Bronchial epithelial cell (primary cell): ENCODE measurements around the gene PAPPA2. TPM values are rescaled to one million over a fixed set of nuclear protein-coding genes. Genes with fewer than 3 reads are reported as not detected.

Source experiments
- DNase-seq: peaks from one replicate; pipeline ENCODE4 v3.0.0-alpha.2; 2010; ENCODE audit warnings: low read depth
- FAIRE-seq: peaks from 2 replicates; lab custom pipeline; 2011; peaks lifted over from hg19 to GRCh38; lab: Jason Lieb, UNC
- H3K27me3 ChIP-seq: 2 replicates; pipeline ENCODE4 v1.5.1; 2011; ENCODE audit warnings: low read length; ENCODE audit not compliant: control insufficient read depth, insufficient read depth
- H3K36me3 ChIP-seq: 2 replicates; pipeline ENCODE4 v1.5.1; 2011; ENCODE audit warnings: low read length; ENCODE audit not compliant: control insufficient read depth, insufficient read depth
- H3K4me3 ChIP-seq: 2 replicates; pipeline ENCODE4 v1.5.1; 2011; ENCODE audit warnings: mild to moderate bottlenecking, low read depth, low read length, control low read depth
- total RNA-seq: library from RNA; depleted of rRNA; stranded (reverse); fragments of >200 nt; gene quantifications from 2 replicates; pipeline ENCODE4 v1.2.1, GENCODE V29; 2014
- TF ChIP-seq, protein P1 (sequence below): IDR thresholded peaks from 2 replicates; pipeline ENCODE4 v1.5.1; 2011; ENCODE audit warnings: mild to moderate bottlenecking, moderate library complexity, low read length, control low read depth, inconsistent platforms; ENCODE audit not compliant: insufficient read depth, severe bottlenecking

PAPPA2 gene
- total RNA-seq, 1 donor from 2014 or later, result 8.7 TPM

DNA sequence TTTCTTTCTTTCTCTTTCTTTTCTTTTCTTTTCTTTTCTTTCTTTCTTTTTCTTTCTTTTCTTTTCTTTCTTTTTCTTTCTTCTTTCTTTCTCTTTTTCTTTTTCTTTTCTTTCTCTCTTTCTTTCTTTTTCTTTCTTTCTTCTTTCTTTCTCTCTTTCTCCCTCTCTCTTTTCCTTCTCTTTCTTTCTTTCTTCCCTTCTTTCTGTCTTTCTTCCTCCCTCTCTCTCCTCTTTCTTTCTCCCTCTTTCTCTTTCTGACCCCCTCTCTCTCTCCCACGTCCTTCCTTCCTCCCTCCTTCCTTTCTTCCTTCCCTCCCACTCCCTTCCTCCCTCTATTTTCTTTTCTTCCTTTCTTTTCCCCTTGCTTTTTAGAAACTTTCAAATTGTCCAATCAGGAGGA lies 333.6 kb downstream of the PAPPA2 start:
- TF ChIP-seq, protein P1, sequence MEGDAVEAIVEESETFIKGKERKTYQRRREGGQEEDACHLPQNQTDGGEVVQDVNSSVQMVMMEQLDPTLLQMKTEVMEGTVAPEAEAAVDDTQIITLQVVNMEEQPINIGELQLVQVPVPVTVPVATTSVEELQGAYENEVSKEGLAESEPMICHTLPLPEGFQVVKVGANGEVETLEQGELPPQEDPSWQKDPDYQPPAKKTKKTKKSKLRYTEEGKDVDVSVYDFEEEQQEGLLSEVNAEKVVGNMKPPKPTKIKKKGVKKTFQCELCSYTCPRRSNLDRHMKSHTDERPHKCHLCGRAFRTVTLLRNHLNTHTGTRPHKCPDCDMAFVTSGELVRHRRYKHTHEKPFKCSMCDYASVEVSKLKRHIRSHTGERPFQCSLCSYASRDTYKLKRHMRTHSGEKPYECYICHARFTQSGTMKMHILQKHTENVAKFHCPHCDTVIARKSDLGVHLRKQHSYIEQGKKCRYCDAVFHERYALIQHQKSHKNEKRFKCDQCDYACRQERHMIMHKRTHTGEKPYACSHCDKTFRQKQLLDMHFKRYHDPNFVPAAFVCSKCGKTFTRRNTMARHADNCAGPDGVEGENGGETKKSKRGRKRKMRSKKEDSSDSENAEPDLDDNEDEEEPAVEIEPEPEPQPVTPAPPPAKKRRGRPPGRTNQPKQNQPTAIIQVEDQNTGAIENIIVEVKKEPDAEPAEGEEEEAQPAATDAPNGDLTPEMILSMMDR, result no peak
- Histone ChIP-seq H3K27me3 (no peaks in the 10 kb centered on the region), H3K4me3 (no peak overlapping the region), H3K36me3 (no peaks in the 10 kb centered on the region)
- FAIRE-seq, result no peak
- no peak for DNase-seq

DNA sequence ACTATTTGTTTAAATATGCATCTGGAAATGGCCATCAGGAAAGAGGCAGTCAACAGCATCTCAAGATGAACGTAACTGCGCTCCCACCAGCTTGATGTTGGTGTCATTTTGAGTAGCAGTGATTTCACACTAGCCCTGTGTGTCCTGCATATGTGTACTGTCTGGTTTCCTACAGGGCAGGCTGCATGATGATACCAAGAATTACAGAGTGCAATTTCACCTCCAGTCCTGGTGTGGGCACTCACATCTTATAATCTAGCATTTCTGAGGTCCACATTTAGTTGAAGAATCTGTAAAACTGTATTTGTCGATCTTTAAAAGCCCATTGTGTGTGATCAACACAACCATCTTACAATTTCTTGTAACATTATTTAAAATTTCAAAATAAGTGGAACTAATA lies 336.4 kb downstream of the PAPPA2 start:
- Histone ChIP-seq H3K27me3 (no peaks in the 10 kb centered on the region), H3K36me3 (no peaks in the 10 kb centered on the region), H3K4me3 (no peak overlapping the region)
- TF ChIP-seq, protein P1, result no peak
- no peak for DNase-seq
- no peak for FAIRE-seq

DNA sequence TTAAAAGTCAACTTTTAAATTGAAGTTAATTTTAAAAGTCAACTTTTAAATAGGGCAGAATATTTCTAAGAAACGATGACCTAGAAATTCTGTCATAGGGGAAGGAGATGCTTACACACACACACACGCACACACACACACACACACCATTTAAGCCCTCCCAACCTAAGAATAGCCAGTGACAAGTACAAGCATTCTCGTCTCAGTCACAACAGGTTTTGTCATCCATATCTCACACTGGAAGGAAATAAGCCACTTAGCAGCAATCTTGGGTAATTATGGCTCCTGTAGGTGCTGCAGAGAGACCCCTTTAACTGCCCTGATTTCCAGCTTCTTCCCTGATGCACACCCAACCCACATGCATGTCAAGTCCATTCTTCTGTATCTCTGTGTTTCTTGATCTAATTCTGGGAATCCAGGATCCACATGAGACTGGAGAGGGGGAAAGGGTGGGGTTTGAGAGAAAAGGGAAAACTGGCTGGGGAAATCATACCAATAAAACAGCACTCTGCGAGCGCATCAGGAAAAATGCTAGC lies 338.1 kb downstream of the PAPPA2 start:
- TF ChIP-seq, protein P1, result no peak
- H3K36me3 ChIP-seq, result no peaks in the 10 kb centered on the region
- FAIRE-seq (no peak), DNase-seq (no peak)
- H3K27me3 ChIP-seq, result no peaks in the 10 kb centered on the region
- H3K4me3 ChIP-seq, result no peak overlapping the region

DNA sequence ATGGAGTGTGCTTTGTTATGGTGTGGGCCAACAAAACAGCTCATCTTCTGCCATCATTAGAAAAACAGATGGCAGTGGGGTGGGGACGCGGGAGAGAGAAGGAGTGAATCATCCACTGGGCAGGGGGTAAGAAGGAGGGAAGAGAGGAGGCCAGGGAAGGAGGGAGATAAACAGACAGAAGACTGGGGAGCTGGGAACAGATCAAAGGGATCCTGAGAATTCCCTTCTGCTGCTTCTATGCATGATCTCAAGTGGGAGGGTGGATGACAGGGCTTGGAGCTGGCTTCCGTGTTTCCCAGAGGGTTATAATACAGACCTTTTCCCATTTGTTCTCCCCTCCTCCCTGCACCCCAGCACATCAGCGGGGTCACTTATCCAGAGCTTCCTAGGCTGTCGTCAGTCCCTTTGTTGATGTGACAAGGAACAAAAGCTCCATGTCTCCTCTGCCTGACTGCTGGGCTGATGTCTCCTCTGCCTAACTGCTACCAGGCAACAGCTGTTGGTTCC lies 338.6 kb downstream of the PAPPA2 start:
- H3K4me3 ChIP-seq, result no peak overlapping the region
- TF ChIP-seq, protein P1, result no peak
- H3K27me3 ChIP-seq, result no peaks in the 10 kb centered on the region
- DNase-seq (no peak), FAIRE-seq (no peak)
- no peaks in the 10 kb centered on the region for H3K36me3 ChIP-seq

DNA sequence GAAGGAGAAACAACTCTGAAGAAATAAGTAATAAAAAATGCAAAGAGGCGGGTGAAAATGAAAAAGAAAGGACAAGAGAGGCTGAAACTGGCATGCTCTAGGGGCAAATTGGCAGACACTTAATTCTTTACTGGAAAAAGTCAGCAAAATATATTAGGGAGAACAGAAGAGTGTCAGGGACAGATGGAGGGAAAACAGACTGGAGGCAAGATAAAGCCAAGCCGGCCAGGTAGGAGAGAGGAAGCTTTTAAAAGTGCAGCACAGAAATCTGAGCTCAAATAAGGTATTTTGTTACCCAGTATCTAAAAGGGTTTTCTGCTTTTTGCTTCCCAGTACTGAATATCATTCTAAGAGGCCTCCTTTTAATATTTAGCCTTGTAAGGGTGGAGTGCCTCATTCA lies 339.3 kb downstream of the PAPPA2 start:
- no peak for FAIRE-seq
- H3K36me3 ChIP-seq, result no peaks in the 10 kb centered on the region
- TF ChIP-seq, protein P1, result no peak

DNA sequence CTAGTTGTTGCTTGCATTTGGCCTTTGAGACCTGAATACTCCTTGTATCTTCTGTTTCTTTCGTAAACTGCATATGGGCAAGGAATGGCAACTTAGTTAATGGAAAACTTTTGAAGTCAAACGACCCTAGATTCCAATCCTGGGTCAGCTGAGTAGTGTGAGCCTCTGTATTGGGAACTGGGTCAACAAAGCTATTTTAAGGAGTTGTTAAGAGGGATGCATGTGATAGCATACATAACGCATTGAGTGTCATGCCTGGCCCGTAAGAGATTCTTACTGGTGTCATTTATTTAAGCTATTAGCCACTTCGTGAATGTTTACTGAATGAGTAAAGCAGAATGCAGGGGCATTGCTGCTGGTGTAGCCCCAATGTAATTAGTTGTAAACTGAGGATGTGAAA lies 340.1 kb downstream of the PAPPA2 start:
- no peak overlapping the region for H3K4me3 ChIP-seq
- TF ChIP-seq, protein P1, result no peak
- H3K36me3 ChIP-seq, result no peaks in the 10 kb centered on the region
- FAIRE-seq (no peak), DNase-seq (no peak)
- no peaks in the 10 kb centered on the region for H3K27me3 ChIP-seq

More for the DNA sequence above, 339.3 kb downstream of the PAPPA2 start:
- Histone ChIP-seq H3K4me3 (no peak overlapping the region), H3K27me3 (no peaks in the 10 kb centered on the region)
- DNase-seq, result no peak
